HCT116 (cell line): ENCODE data around the gene PRDM2. TPM values are rescaled to one million over a fixed set of nuclear protein-coding genes. Genes with fewer than 3 reads are reported as not detected.

Source experiments
- ATAC-seq: fragments of 200-7000 bp; cut with Tn5 transposase; 2 replicates; pipeline ENCODE4 v1.9.1; 2020; ENCODE audit warnings: mild to moderate bottlenecking, moderate library complexity
- BruUV-seq: library from RNA; stranded (reverse); fragments of 400-500 nt; replicated peaks from 2 replicates; lab custom pipeline; 2021; lab: Mats Ljungman, UMichigan
- CTCF ChIA-PET: fragments of 300-600 bp; sonication (Branson Sonifier 250); formaldehyde crosslinking; loops from one replicate; lab custom pipeline; 2021; ENCODE audit warnings: antibody characterized with exemption; lab: Charles Lee
- POLR2A ChIA-PET: fragments of 300-600, 350-600 bp; sonication (Branson Sonifier 250); formaldehyde crosslinking; loops from one replicate; lab custom pipeline; 2021; ENCODE audit warnings: antibody characterized with exemption; lab: Charles Lee
- RAD21 ChIA-PET, 2 experiments: fragments of 300-600 bp; sonication (Branson Sonifier 250); formaldehyde crosslinking; loops; one replicate each; lab custom pipeline; 2023; ENCODE audit warnings: low total read pairs in 2 of 2; ENCODE audit not compliant: uncharacterized antibody in 2 of 2, unreplicated experiment in 2 of 2, low non-redundant PET in 1 of 2; lab: Charles Lee
- DNase-seq: peaks from one replicate; pipeline ENCODE4 v3.0.0-alpha.2; 2010; ENCODE audit warnings: low read depth, low spot score
- H2AFZ ChIP-seq: fragments of 200-600 bp; shearing (Covaris generic), sonication (generic); 2 replicates; pipeline ENCODE4 v1.6.1; 2017; ENCODE audit warnings: low read depth, mixed run types, mixed read lengths, antibody characterized with exemption, low read length; ENCODE audit not compliant: poor library complexity, severe bottlenecking
- H3K27ac ChIP-seq: 2 replicates; pipeline ENCODE4 v1.5.1; 2012; ENCODE audit warnings: low read depth, low read length
- H3K27me3 ChIP-seq: fragments of 200-600 bp; sonication (generic); 2 replicates; pipeline ENCODE4 v1.6.1; 2016; ENCODE audit warnings: mixed run types, low read length, mixed read lengths; ENCODE audit not compliant: insufficient read depth
- H3K36me3 ChIP-seq, 2 experiments: fragments of 200-500 bp in 1 of 2; fragments of 200-600 bp in 1 of 2; sonication (Bioruptor generic) in 1 of 2; sonication (generic) in 1 of 2; 2 replicates each; pipeline versions ENCODE4 v1.5.1 to v1.6.1; 2014 to 2016; ENCODE audit warnings: low read length in 2 of 2, inconsistent platforms in 1 of 2, mixed read lengths in 1 of 2, mixed run types in 1 of 2; ENCODE audit not compliant: insufficient read depth in 2 of 2, control insufficient read depth in 1 of 2
- H3K4me1 ChIP-seq, 2 experiments: fragments of 200-600 bp in 1 of 2; sonication (generic) in 1 of 2; 2 replicates each; pipeline versions ENCODE4 v1.5.1 to v1.6.1; 2012 to 2017; ENCODE audit warnings: low read length in 2 of 2, inconsistent platforms in 1 of 2, mild to moderate bottlenecking in 1 of 2, mixed read lengths in 1 of 2, mixed run types in 1 of 2, moderate library complexity in 1 of 2; ENCODE audit not compliant: insufficient read depth in 2 of 2, control insufficient read depth in 1 of 2
- H3K4me2 ChIP-seq: fragments of 200-600 bp; sonication (generic); 2 replicates; pipeline ENCODE4 v1.6.1; 2017; ENCODE audit warnings: mixed run types, low read length, mixed read lengths
- H3K4me3 ChIP-seq, 2 experiments: fragments of 200-600 bp in 1 of 2; sonication (generic) in 1 of 2; replicated peaks in 1 of 2; 2 replicates each; pipeline ENCODE4 v1.5.1; 2011 to 2016; ENCODE audit warnings: low read length in 2 of 2, control low read depth in 1 of 2, low read depth in 1 of 2, mild to moderate bottlenecking in 1 of 2, mixed read lengths in 1 of 2, mixed run types in 1 of 2
- H3K79me2 ChIP-seq: fragments of 200-600 bp; sonication (generic); 2 replicates; pipeline ENCODE4 v1.6.1; 2017; ENCODE audit warnings: mild to moderate bottlenecking, mixed run types, low read length, moderate library complexity, mixed read lengths; ENCODE audit not compliant: insufficient read depth
- H3K9ac ChIP-seq: fragments of 200-600 bp; sonication (generic); 2 replicates; pipeline ENCODE4 v1.6.1; 2016; ENCODE audit warnings: low read length, mixed read lengths
- H3K9me2 ChIP-seq: fragments of 200-600 bp; sonication (generic), shearing (Covaris generic); 2 replicates; pipeline ENCODE4 v1.6.1; 2017; ENCODE audit warnings: mixed run types, mild to moderate bottlenecking, moderate library complexity; ENCODE audit not compliant: insufficient read depth
- H3K9me3 ChIP-seq, 2 experiments: fragments of 200-500 bp in 1 of 2; fragments of 200-600 bp in 1 of 2; sonication (Bioruptor generic) in 1 of 2; sonication (generic) in 1 of 2; 2 replicates each; pipeline ENCODE4 v1.6.1; 2014 to 2017; ENCODE audit warnings: low read length in 2 of 2, mixed read lengths in 2 of 2, inconsistent platforms in 1 of 2, low read depth in 1 of 2, mild to moderate bottlenecking in 1 of 2, mixed run types in 1 of 2, moderate library complexity in 1 of 2; ENCODE audit not compliant: control insufficient read depth in 1 of 2, insufficient read depth in 1 of 2
- H4K20me1 ChIP-seq: fragments of 200-600 bp; sonication (generic), shearing (Covaris generic); 2 replicates; pipeline ENCODE4 v1.6.1; 2017; ENCODE audit warnings: mixed run types, mild to moderate bottlenecking, moderate library complexity; ENCODE audit not compliant: insufficient read depth
- ATF3 ChIP-seq: IDR thresholded peaks from 2 replicates; pipeline ENCODE4 v1.6.1; 2012
- CBX3 ChIP-seq: IDR thresholded peaks from 2 replicates; pipeline ENCODE4 v1.6.1; 2012; ENCODE audit warnings: low read depth
- CTCF ChIP-seq, 3 experiments: fragments of 200-600 bp in 1 of 3; sonication (generic) in 1 of 3; IDR thresholded peaks in 2 of 3; conservative IDR thresholded peaks in 1 of 3; 2 replicates each; pipeline ENCODE4 v1.5.1; 2012 to 2017; ENCODE audit warnings: low read depth in 2 of 3, low read length in 2 of 3, antibody characterized with exemption in 1 of 3, borderline replicate concordance in 1 of 3, control low read depth in 1 of 3, mild to moderate bottlenecking in 1 of 3, mixed read lengths in 1 of 3, mixed run types in 1 of 3, moderate library complexity in 1 of 3; ENCODE audit not compliant: insufficient read depth in 1 of 3
- EGR1 ChIP-seq: IDR thresholded peaks from 2 replicates; pipeline ENCODE4 v1.6.1; 2012; ENCODE audit warnings: low read depth
- ELF1 ChIP-seq: IDR thresholded peaks from 2 replicates; pipeline ENCODE4 v1.6.1; 2012; ENCODE audit warnings: low read depth, borderline replicate concordance
- EZH2 ChIP-seq: fragments of 200-600 bp; sonication (generic); IDR thresholded peaks from 2 replicates; pipeline ENCODE4 v1.6.1; 2017; ENCODE audit warnings: antibody characterized with exemption, mixed run types
- EZH2phosphoT487 ChIP-seq: fragments of 200-600 bp; IDR thresholded peaks from 2 replicates; pipeline ENCODE4 v1.6.1; 2018; ENCODE audit warnings: antibody characterized with exemption, borderline replicate concordance
- FOSL1 ChIP-seq: IDR thresholded peaks from 2 replicates; pipeline ENCODE4 v1.6.1; 2012; ENCODE audit warnings: low read depth
- JUND ChIP-seq: IDR thresholded peaks from 2 replicates; pipeline ENCODE4 v1.6.1; 2012
- MAX ChIP-seq: IDR thresholded peaks from 2 replicates; pipeline ENCODE4 v1.6.1; 2012
- POLR2A ChIP-seq: IDR thresholded peaks from 2 replicates; pipeline ENCODE4 v1.7.0; 2011; ENCODE audit warnings: borderline replicate concordance; ENCODE audit not compliant: insufficient read depth, insufficient read length; ENCODE audit errors: extremely low read depth
- POLR2AphosphoS5 ChIP-seq: IDR thresholded peaks from 2 replicates; pipeline ENCODE4 v1.6.1; 2011; ENCODE audit warnings: mild to moderate bottlenecking, low read depth, low read length, moderate library complexity
- RAD21 ChIP-seq: IDR thresholded peaks from 2 replicates; pipeline ENCODE4 v1.6.1; 2012; ENCODE audit warnings: low read depth, mild to moderate bottlenecking
- REST ChIP-seq: IDR thresholded peaks from 2 replicates; pipeline ENCODE4 v1.6.1; 2012; ENCODE audit warnings: low read depth
- SIN3A ChIP-seq: IDR thresholded peaks from 2 replicates; pipeline ENCODE4 v1.6.1; 2012; ENCODE audit warnings: low read depth
- TCF7L2 ChIP-seq: IDR thresholded peaks from 2 replicates; pipeline ENCODE4 v1.7.0; 2011; ENCODE audit warnings: borderline replicate concordance, inconsistent platforms; ENCODE audit not compliant: insufficient read depth, insufficient read length; ENCODE audit errors: extremely low read depth
- ZFX ChIP-seq: fragments of 450-650 bp; IDR thresholded peaks from 2 replicates; pipeline ENCODE4 v1.6.1; 2017
- intact Hi-C: fragments of 100-400 bp; cut with micrococcal nuclease; formaldehyde crosslinking; loops from 2 replicates; pipeline ENCODE4 v1.10.0; 2022
- total RNA-seq: library from RNA; stranded (reverse); gene quantifications from one replicate; pipeline ENCODE4 v1.2.1, GENCODE V29; 2021; ENCODE audit not compliant: unreplicated experiment

The PRDM2 gene
- total RNA-seq, 1 experiment from 2014 or later: 17.3 TPM

- CTCF ChIA-PET: interaction anchor here (1.0 kb wide), 1 partner anchor 11 kb away, joined by 3 read pairs; no protein-coding TSS in a partner anchor
Observed at GRCh38 chr1:13737398-13737797, 37.4 kb downstream of the PRDM2 start.

GRCh38 chr1:13746342-13746741, 46.4 kb downstream of the PRDM2 start:
- H3K36me3 ChIP-seq: no peaks in the 10 kb centered on the region
- ChIA-PET POLR2A (no interaction called here), CTCF (no interaction called here), RAD21 (no interaction called here)
- H3K27ac ChIP-seq: no peak overlapping the region
- BruUV-seq: no TSS peak
- H3K4me3 ChIP-seq: no peak overlapping the region
- H3K9me2 ChIP-seq: no peaks in the 10 kb centered on the region
- ATAC-seq: no peak
- intact Hi-C loops: no loop called here
- H3K4me1 ChIP-seq: peaks cover 10 to 15% of the 10 kb centered on the region in 2 experiments; a peak in 3 of 4 replicates
- H3K79me2 ChIP-seq: peaks cover 17% of the 10 kb centered on the region
- no peak overlapping the region for H3K4me2 ChIP-seq
- no peak overlapping the region for H3K9ac ChIP-seq
- H3K9me3 ChIP-seq: no peaks in the 10 kb centered on the region
- H4K20me1 ChIP-seq: peaks cover 5% of the 10 kb centered on the region; the same call in 1 of the 2 replicates
- no peaks in the 10 kb centered on the region for H3K27me3 ChIP-seq
- DNase-seq: no peak
- H2AFZ ChIP-seq: no peak overlapping the region
- TF ChIP-seq POLR2A: no peak
- TF ChIP-seq ZFX: no peak
- TF ChIP-seq ELF1: no peak
- TF ChIP-seq MAX: no peak
- no peak for TF ChIP-seq EZH2
- TF ChIP-seq TCF7L2: no peak
- TF ChIP-seq ATF3: no peak
- TF ChIP-seq CTCF (IDR thresholded peaks at IDR 0.05 in 2 of 3, conservative IDR thresholded peaks at IDR 0.05 in 1 of 3; ENCODE audit: borderline replicate concordance in 1 of 3, insufficient read depth in 1 of 3, low read depth in 2 of 3, low read length in 2 of 3): no peak
- no peak for TF ChIP-seq REST
- no peak for TF ChIP-seq SIN3A

More at GRCh38 chr1:13737398-13737797, 37.4 kb downstream of the PRDM2 start:
- Histone ChIP-seq H3K27ac (no peak overlapping the region), H3K9me2 (no peaks in the 10 kb centered on the region), H2AFZ (no peak overlapping the region), H3K9me3 (no peaks in the 10 kb centered on the region), H3K4me2 (no peak overlapping the region), H3K9ac (no peak overlapping the region), H3K79me2 (no peaks in the 10 kb centered on the region), H3K27me3 (peaks cover 6% of the 10 kb centered on the region; the same call in 1 of the 2 replicates), H3K4me3 (no peak overlapping the region), H3K36me3 (no peaks in the 10 kb centered on the region), H4K20me1 (no peaks in the 10 kb centered on the region), H3K4me1 (no peaks in the 10 kb centered on the region)
- DNase-seq (no peak), ATAC-seq (0 out of 2 replicates have a peak, but pooled peaks have one; percentile 22)
- no TSS peak for BruUV-seq
- ChIA-PET RAD21 (no interaction called here), POLR2A (no interaction called here)
- no peak for TF ChIP-seq ATF3
- no peak for TF ChIP-seq CBX3
- TF ChIP-seq RAD21: no peak
- TF ChIP-seq POLR2AphosphoS5: no peak
- no peak for TF ChIP-seq FOSL1
- TF ChIP-seq ZFX: no peak
- TF ChIP-seq JUND: no peak
- no peak for TF ChIP-seq EGR1
- no peak for TF ChIP-seq EZH2phosphoT487
- TF ChIP-seq TCF7L2: no peak
- intact Hi-C loops: no loop called here
